Endodermal cell (in vitro differentiated cells): Measurements from ENCODE around the gene DPY19L2. TPM values are rescaled to one million over a fixed set of nuclear protein-coding genes. Genes with fewer than 3 reads are reported as not detected.
A peak's percentile ranks its signal among the peaks of the same experiment; 100 is the strongest.
"Not testable (repeated sequence)": the region's sequence is repeated elsewhere in the genome, so short reads cannot be mapped to it uniquely, and the experiment has no call there.

Source experiments
- DNase-seq: peaks from one replicate; pipeline ENCODE4 v3.0.0-alpha.2; 2017
- H3K27ac ChIP-seq: 2 replicates; pipeline ENCODE4 v1.5.1; 2013; ENCODE audit warnings: mild to moderate bottlenecking, low read depth, low read length, moderate library complexity
- H3K27me3 ChIP-seq: 2 replicates; pipeline ENCODE4 v1.6.1; 2013; ENCODE audit warnings: mild to moderate bottlenecking, low read length, moderate library complexity; ENCODE audit not compliant: insufficient read depth, control insufficient read depth, poor library complexity, severe bottlenecking
- H3K36me3 ChIP-seq: 2 replicates; pipeline ENCODE4 v1.7.0; 2013; ENCODE audit warnings: mild to moderate bottlenecking, low read length, moderate library complexity; ENCODE audit not compliant: control insufficient read depth, insufficient read depth
- H3K4me1 ChIP-seq: one replicate; pipeline ENCODE4 v1.7.0; 2013; ENCODE audit warnings: low read length; ENCODE audit not compliant: control insufficient read depth, insufficient read depth
- H3K4me3 ChIP-seq: 2 replicates; pipeline ENCODE4 v1.5.1; 2013; ENCODE audit warnings: mild to moderate bottlenecking, low read length, moderate library complexity
- H3K9ac ChIP-seq: 2 replicates; pipeline ENCODE4 v1.6.1; 2013; ENCODE audit warnings: mild to moderate bottlenecking, low read length, moderate library complexity; ENCODE audit not compliant: poor library complexity, severe bottlenecking; ENCODE audit errors: extremely low read depth
- H3K9me3 ChIP-seq: 2 replicates; pipeline ENCODE4 v1.6.1; 2013; ENCODE audit warnings: mild to moderate bottlenecking, low read length, moderate library complexity; ENCODE audit not compliant: control insufficient read depth
- H3K27ac Mint-ChIP-seq: 2 replicates; pipeline ENCODE4 v1.8.0; 2020; ENCODE audit warnings: mixed read lengths
- H3K27me3 Mint-ChIP-seq: 2 replicates; pipeline ENCODE4 v1.8.0; 2021; ENCODE audit warnings: mild to moderate bottlenecking, mixed read lengths; ENCODE audit not compliant: insufficient read depth
- H3K36me3 Mint-ChIP-seq: 2 replicates; pipeline ENCODE4 v1.8.0; 2020; ENCODE audit warnings: low read depth, mixed read lengths
- H3K4me1 Mint-ChIP-seq: 2 replicates; pipeline ENCODE4 v1.8.0; 2020; ENCODE audit warnings: mixed read lengths
- H3K4me3 Mint-ChIP-seq: 2 replicates; pipeline ENCODE4 v1.8.0; 2020; ENCODE audit warnings: mild to moderate bottlenecking, moderate library complexity, mixed read lengths
- H3K9me3 Mint-ChIP-seq: 2 replicates; pipeline ENCODE4 v1.8.0; 2020; ENCODE audit warnings: mild to moderate bottlenecking, mixed read lengths
- whole genome bisulfite sequencing, 2 experiments: methylation state at CpG; one replicate each; pipeline versions ENCODE4 v1.1.5 to v1.1.7; 2013; ENCODE audit warnings: missing lambda C conversion rate in 2 of 2, mixed read lengths in 1 of 2; ENCODE audit not compliant: insufficient coverage in 1 of 2, insufficient read length in 1 of 2; 5-methylcytosine and 5-hydroxymethylcytosine counted together
- total RNA-seq, 2 donors: library from RNA; stranded (reverse); fragmentation: NEBNext Ultra II Directional in 1 of 2; extraction: Animal tissue kit (Norgen Biotek cat#: 25700) in 1 of 2; gene quantifications; 2 replicates in 1 of 2; 3 replicates in 1 of 2; pipeline ENCODE4 v1.2.1, GENCODE V29; 2021

Gene DPY19L2
- total RNA-seq, 2 donors from 2014 or later: 8.6 to 11.0 TPM

- not testable (repeated sequence) for H3K4me3 ChIP-seq, H3K27me3 ChIP-seq, H3K27me3 Mint-ChIP-seq, H3K4me1 ChIP-seq, H3K36me3 ChIP-seq, H3K27ac Mint-ChIP-seq, H3K27ac ChIP-seq, DNase-seq, H3K36me3 Mint-ChIP-seq, H3K4me3 Mint-ChIP-seq, H3K9me3 Mint-ChIP-seq, H3K9me3 ChIP-seq, H3K9ac ChIP-seq
- peaks cover 24% of the 10 kb centered on the region for H3K4me1 Mint-ChIP-seq
- WGBS, 2 experiments: 90% methylated on average over 1 of the region's 2 CpGs; no CpG with 5 or more reads in 1 of the 2 experiments
Measured at GRCh38 chr12:63656407-63656806, 11.9 kb downstream of the DPY19L2 start.

GRCh38 chr12:63655543-63656257, 12.6 kb downstream of the DPY19L2 start:
- not testable (repeated sequence) for H3K36me3 ChIP-seq, H3K9me3 ChIP-seq, H3K9me3 Mint-ChIP-seq, H3K9ac ChIP-seq, H3K36me3 Mint-ChIP-seq, H3K4me1 ChIP-seq, H3K27me3 ChIP-seq, H3K27me3 Mint-ChIP-seq, H3K27ac ChIP-seq, H3K4me3 Mint-ChIP-seq, H3K4me3 ChIP-seq
- 14 to 50% methylated on average over 1 to 4 of the region's 5 CpGs for WGBS, 2 experiments
- DNase-seq: peak; percentile 51
- H3K4me1 Mint-ChIP-seq: peaks cover 24% of the 10 kb centered on the region
- H3K27ac Mint-ChIP-seq: peak overlapping the region; percentile 64

GRCh38 chr12:63654481-63654880, 13.8 kb downstream of the DPY19L2 start:
- DNase-seq, H3K27me3 Mint-ChIP-seq, H3K9me3 Mint-ChIP-seq, H3K36me3 ChIP-seq, H3K27ac Mint-ChIP-seq, H3K9ac ChIP-seq, H3K36me3 Mint-ChIP-seq, H3K27ac ChIP-seq, H3K9me3 ChIP-seq, H3K27me3 ChIP-seq, H3K4me3 Mint-ChIP-seq, H3K4me3 ChIP-seq, H3K4me1 ChIP-seq: not testable (repeated sequence)
- 93% methylated on average over 2 of the region's 5 CpGs; no CpG with 5 or more reads in 1 of the 2 experiments for WGBS, 2 experiments
- peaks cover 24% of the 10 kb centered on the region for H3K4me1 Mint-ChIP-seq

GRCh38 chr12:63649517-63649916, 18.8 kb downstream of the DPY19L2 start:
- H3K9me3 Mint-ChIP-seq, H3K9ac ChIP-seq, H3K27me3 ChIP-seq, H3K4me1 ChIP-seq, H3K27ac ChIP-seq, H3K4me3 Mint-ChIP-seq, H3K36me3 Mint-ChIP-seq, H3K36me3 ChIP-seq, H3K27me3 Mint-ChIP-seq, H3K27ac Mint-ChIP-seq, H3K4me3 ChIP-seq, DNase-seq, H3K4me1 Mint-ChIP-seq, H3K9me3 ChIP-seq: not testable (repeated sequence)
- WGBS, 2 experiments: 91% methylated on average over 1 of the region's 1 CpG; no CpG with 5 or more reads in 1 of the 2 experiments

GRCh38 chr12:63643381-63644140, 24.7 kb downstream of the DPY19L2 start:
- not testable (repeated sequence) for H3K4me3 Mint-ChIP-seq, H3K9ac ChIP-seq, H3K9me3 Mint-ChIP-seq, H3K4me1 ChIP-seq, H3K27ac ChIP-seq, DNase-seq, H3K27me3 ChIP-seq, H3K36me3 ChIP-seq, H3K27me3 Mint-ChIP-seq, H3K4me1 Mint-ChIP-seq, H3K36me3 Mint-ChIP-seq, H3K9me3 ChIP-seq, H3K27ac Mint-ChIP-seq, H3K4me3 ChIP-seq
- WGBS, 2 experiments: 81% methylated on average over 4 of the region's 5 CpGs; no CpG with 5 or more reads in 1 of the 2 experiments

- H3K27me3 Mint-ChIP-seq, DNase-seq, H3K9me3 ChIP-seq, H3K36me3 ChIP-seq, H3K27me3 ChIP-seq, H3K4me3 ChIP-seq, H3K4me3 Mint-ChIP-seq, H3K4me1 ChIP-seq, H3K27ac ChIP-seq, H3K9ac ChIP-seq, H3K27ac Mint-ChIP-seq, H3K36me3 Mint-ChIP-seq, H3K4me1 Mint-ChIP-seq: not testable (repeated sequence)
- peaks cover 18% of the 10 kb centered on the region for H3K9me3 Mint-ChIP-seq
- WGBS, 2 experiments: 95% methylated on average over 4 of the region's 4 CpGs; no CpG with 5 or more reads in 1 of the 2 experiments
Measured at GRCh38 chr12:63624258-63624657, 44.0 kb downstream of the DPY19L2 start.

GRCh38 chr12:63615544-63615943, 52.7 kb downstream of the DPY19L2 start:
- not testable (repeated sequence) for H3K27me3 Mint-ChIP-seq, H3K27ac Mint-ChIP-seq, H3K9ac ChIP-seq, H3K27me3 ChIP-seq, H3K9me3 ChIP-seq, H3K36me3 ChIP-seq, DNase-seq, H3K27ac ChIP-seq, H3K4me1 ChIP-seq, H3K36me3 Mint-ChIP-seq, H3K4me1 Mint-ChIP-seq, H3K4me3 Mint-ChIP-seq, H3K9me3 Mint-ChIP-seq, H3K4me3 ChIP-seq
- no CpG with 5 or more reads among the region's 1 CpG for WGBS, 2 experiments
